UCSD-AML1 (cell line): ENCODE measurements around the gene SULT1A1.
"Not testable (repeated sequence)": the region's sequence is repeated elsewhere in the genome, so short reads cannot be mapped to it uniquely, and the experiment has no call there.

Source experiments
- DNase-seq: peaks from one replicate; lab custom pipeline; 2025; ENCODE audit not compliant: unreplicated experiment; lab: John Stamatoyannopoulos, UW

Gene SULT1A1

GRCh38 chr16:28592511-28592910, 17.3 kb downstream of the SULT1A1 start:
- no peak for DNase-seq

- no peak for DNase-seq
Observed at GRCh38 chr16:28591355-28591754, 18.5 kb downstream of the SULT1A1 start.

GRCh38 chr16:28590384-28591340, 19.2 kb downstream of the SULT1A1 start:
- no peak for DNase-seq

- no peak for DNase-seq
Observed at GRCh38 chr16:28589930-28590329, 19.9 kb downstream of the SULT1A1 start.

- no peak for DNase-seq
Observed at GRCh38 chr16:28589069-28589468, 20.8 kb downstream of the SULT1A1 start.

- no peak for DNase-seq
Observed at GRCh38 chr16:28587386-28587785, 22.5 kb downstream of the SULT1A1 start.

GRCh38 chr16:28586466-28586865, 23.4 kb downstream of the SULT1A1 start:
- no peak for DNase-seq

GRCh38 chr16:28585674-28586073, 24.2 kb downstream of the SULT1A1 start:
- DNase-seq, result no peak

- DNase-seq, result no peak
Observed at GRCh38 chr16:28580726-28581315, 29.0 kb downstream of the SULT1A1 start.

- DNase-seq, result no peak
Observed at GRCh38 chr16:28575446-28576109, 34.3 kb downstream of the SULT1A1 start.

- DNase-seq, result no peak
Observed at GRCh38 chr16:28574925-28575324, 34.9 kb downstream of the SULT1A1 start.

- no peak for DNase-seq
Observed at GRCh38 chr16:28573738-28574718, 35.8 kb downstream of the SULT1A1 start.

- no peak for DNase-seq
Observed at GRCh38 chr16:28572696-28573510, 36.9 kb downstream of the SULT1A1 start.

- DNase-seq, result no peak
Observed at GRCh38 chr16:28569968-28570752, 39.7 kb downstream of the SULT1A1 start.

- DNase-seq, result no peak
Observed at GRCh38 chr16:28569021-28569420, 40.8 kb downstream of the SULT1A1 start.

- no peak for DNase-seq
Observed at GRCh38 chr16:28567292-28567691, 42.6 kb downstream of the SULT1A1 start.

- not testable (repeated sequence) for DNase-seq
Observed at GRCh38 chr16:28566233-28566925, 43.5 kb downstream of the SULT1A1 start.

GRCh38 chr16:28563218-28563617, 46.6 kb downstream of the SULT1A1 start:
- no peak for DNase-seq
